A172 (cell line): ENCODE results near the gene TGFB3. TPM values are rescaled to one million over a fixed set of nuclear protein-coding genes. Genes with fewer than 3 reads are reported as not detected.

Experiments
- total RNA-seq: library from RNA; depleted of rRNA; stranded (reverse); fragments of >200 nt; shearing (Covaris generic); gene quantifications from 2 replicates; pipeline ENCODE4 v1.2.3, GENCODE V29; 2014; rRNA removed

Gene TGFB3
- total RNA-seq, 1 experiment from 2014 or later, result 2.1 TPM

Other genes starting within 250 kb of the TGFB3 start
- 35.1 and 56.1 TPM in 2 replicates for gene IFT43, start 3.8 kb upstream of the TGFB3 start, total RNA-seq
- gene GPATCH2L, start 169.9 kb upstream of the TGFB3 start, total RNA-seq, result 30.4 and 41.2 TPM in 2 replicates